Mucosa of gallbladder (tissue), 1 donor: Measurements from ENCODE around the gene MICAL1. TPM values are rescaled to one million over a fixed set of nuclear protein-coding genes. Genes with fewer than 3 reads are reported as not detected.

Source experiments
- DNase-seq: peaks from one replicate; pipeline ENCODE4 v3.0.0-alpha.2; 2020; ENCODE audit warnings: low spot score
- total RNA-seq: library from RNA; stranded (reverse); gene quantifications from one replicate; pipeline ENCODE4 v1.2.1, GENCODE V29; 2021
- donor health status: DM: no; HTN: no; CAD: no.

MICAL1 gene
- total RNA-seq, 1 donor from 2014 or later = 71.8 TPM

GRCh38 chr6:109454496-109455436 lies 806 bp downstream of the MICAL1 start:
- peak; percentile 61 for DNase-seq

GRCh38 chr6:109453594-109454495 lies 1.7 kb downstream of the MICAL1 start:
- DNase-seq = no peak

- no peak for DNase-seq
Measured at GRCh38 chr6:109453156-109453555, 2.4 kb downstream of the MICAL1 start.

- no peak for DNase-seq
Measured at GRCh38 chr6:109452181-109452580, 3.4 kb downstream of the MICAL1 start.

GRCh38 chr6:109451376-109451775 lies 4.2 kb downstream of the MICAL1 start:
- DNase-seq = no peak

- no peak for DNase-seq
Measured at GRCh38 chr6:109450801-109451200, 4.8 kb downstream of the MICAL1 start.

- no peak for DNase-seq
Measured at GRCh38 chr6:109449795-109450673, 5.5 kb downstream of the MICAL1 start.

- no peak for DNase-seq
Measured at GRCh38 chr6:109449064-109449794, 6.3 kb downstream of the MICAL1 start.

- no peak for DNase-seq
Measured at GRCh38 chr6:109448615-109449014, 7.0 kb downstream of the MICAL1 start.

GRCh38 chr6:109447878-109448555 lies 7.6 kb downstream of the MICAL1 start:
- no peak for DNase-seq

- no peak for DNase-seq
Measured at GRCh38 chr6:109447087-109447486, 8.5 kb downstream of the MICAL1 start.

- no peak for DNase-seq
Measured at GRCh38 chr6:109446541-109446940, 9.0 kb downstream of the MICAL1 start.

GRCh38 chr6:109446072-109446471 lies 9.5 kb downstream of the MICAL1 start:
- DNase-seq = no peak

GRCh38 chr6:109445382-109445781 lies 10.2 kb downstream of the MICAL1 start:
- no peak for DNase-seq

GRCh38 chr6:109443425-109443950 lies 12.1 kb downstream of the MICAL1 start:
- DNase-seq = no peak

GRCh38 chr6:109442393-109442924 lies 13.1 kb downstream of the MICAL1 start:
- DNase-seq = no peak

- DNase-seq = no peak
Measured at GRCh38 chr6:109441069-109441816, 14.3 kb downstream of the MICAL1 start.

GRCh38 chr6:109440331-109441068 lies 15.1 kb downstream of the MICAL1 start, which contains the start of the genes PPIL6 and SMPD2:
PPIL6 (minus strand) TSS chr6:109440628; CDS start chr6:109440590, 38 bp downstream.
SMPD2 (plus strand) TSS chr6:109440724; CDS start chr6:109441122, 398 bp downstream.
- DNase-seq = peak; percentile 90
